ENCODE measurements around the gene TGM4.
"Not testable (repeated sequence)": the region's sequence is repeated elsewhere in the genome, so short reads cannot be mapped to it uniquely, and the experiment has no call there.

The TGM4 gene

GRCh38 chr3:44915702-44916438, 41.5 kb downstream of the TGM4 start:
- DNase-seq (ENCODE audit: low read depth), result no peak

- no peak for DNase-seq (ENCODE audit: low read depth)
Observed at GRCh38 chr3:44918087-44918486, 43.7 kb downstream of the TGM4 start.

- no peak for DNase-seq (ENCODE audit: low read depth)
Observed at GRCh38 chr3:44918581-44918980, 44.2 kb downstream of the TGM4 start.

- DNase-seq (ENCODE audit: low read depth), result no peak
Observed at GRCh38 chr3:44920081-44920480, 45.7 kb downstream of the TGM4 start.

- DNase-seq (ENCODE audit: low read depth), result no peak
Observed at GRCh38 chr3:44923632-44924456, 49.4 kb downstream of the TGM4 start.

GRCh38 chr3:44924457-44925084, 50.2 kb downstream of the TGM4 start:
- DNase-seq (ENCODE audit: low read depth), result no peak

- no peak for DNase-seq (ENCODE audit: low read depth)
Observed at GRCh38 chr3:44926172-44926571, 51.8 kb downstream of the TGM4 start.

- no peak for DNase-seq (ENCODE audit: low read depth)
Observed at GRCh38 chr3:44926921-44927320, 52.5 kb downstream of the TGM4 start.

- DNase-seq (ENCODE audit: low read depth), result no peak
Observed at GRCh38 chr3:44927371-44927770, 53.0 kb downstream of the TGM4 start.

GRCh38 chr3:44929782-44930181, 55.4 kb downstream of the TGM4 start:
- no peak for DNase-seq (ENCODE audit: low read depth)

- no peak for DNase-seq (ENCODE audit: low read depth)
Observed at GRCh38 chr3:44930911-44931310, 56.5 kb downstream of the TGM4 start.

- DNase-seq (ENCODE audit: low read depth), result no peak
Observed at GRCh38 chr3:44931791-44932190, 57.4 kb downstream of the TGM4 start.

- no peak for DNase-seq (ENCODE audit: low read depth)
Observed at GRCh38 chr3:44932271-44932670, 57.9 kb downstream of the TGM4 start.

GRCh38 chr3:44932986-44933944, 58.9 kb downstream of the TGM4 start:
- no peak for DNase-seq (ENCODE audit: low read depth)

- DNase-seq (ENCODE audit: low read depth), result no peak
Observed at GRCh38 chr3:44939581-44940036, 65.2 kb downstream of the TGM4 start.

- no peak for DNase-seq (ENCODE audit: low read depth)
Observed at GRCh38 chr3:44942202-44942921, 68.0 kb downstream of the TGM4 start.

GRCh38 chr3:44948239-44948638, 73.8 kb downstream of the TGM4 start:
- no peak for DNase-seq (ENCODE audit: low read depth)

GRCh38 chr3:44949770-44950169, 75.4 kb downstream of the TGM4 start:
- DNase-seq (ENCODE audit: low read depth), result not testable (repeated sequence)

- no peak for DNase-seq (ENCODE audit: low read depth)
Observed at GRCh38 chr3:44950275-44950734, 75.9 kb downstream of the TGM4 start.

- no peak for DNase-seq (ENCODE audit: low read depth)
Observed at GRCh38 chr3:44952689-44953088, 78.3 kb downstream of the TGM4 start.

GRCh38 chr3:44954304-44954703, 79.9 kb downstream of the TGM4 start:
- DNase-seq (ENCODE audit: low read depth), result no peak
